HG02763 (cell line): Measurements from ENCODE around the gene ZMYND8.
"Not testable (repeated sequence)": the region's sequence is repeated elsewhere in the genome, so short reads cannot be mapped to it uniquely, and the experiment has no call there.

ENCODE experiments used
- ATAC-seq: cut with Tn5 transposase; IDR thresholded peaks from one replicate; pipeline ENCODE4 v1.9.1; 2021; ENCODE audit warnings: mild to moderate bottlenecking, moderate library complexity; ENCODE audit not compliant: unreplicated experiment

Gene ZMYND8

GRCh38 chr20:47272893-47273590, 83.5 kb downstream of the ZMYND8 start:
- ATAC-seq, result no peak

DNA sequence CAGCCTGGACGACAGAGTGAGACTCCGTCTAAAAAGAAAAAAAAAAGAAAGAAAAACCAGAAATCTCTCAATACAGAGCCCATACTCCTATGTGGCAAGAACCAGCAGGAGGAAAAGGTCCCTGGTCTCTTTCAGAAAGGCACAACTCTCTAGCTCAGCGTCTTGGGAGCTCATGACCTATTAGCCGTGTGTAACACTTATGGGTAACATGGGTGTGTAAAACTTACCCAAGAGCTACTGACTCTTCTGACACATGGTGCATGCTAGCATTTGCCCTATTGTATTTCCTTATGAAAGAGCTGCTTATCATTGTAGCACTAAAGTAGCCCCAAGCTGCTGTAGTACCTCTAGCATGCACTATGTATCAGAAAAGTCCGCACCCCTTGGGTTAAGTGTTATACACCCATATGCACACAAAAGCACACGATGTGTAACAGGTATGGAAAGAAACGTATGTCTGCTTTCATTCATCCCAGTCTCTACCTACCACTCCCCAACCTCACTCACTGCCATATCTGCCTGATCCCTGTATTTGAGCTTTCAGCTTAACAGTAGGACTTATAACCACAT, 85.4 kb downstream of the ZMYND8 start:
- ATAC-seq, result no peak

GRCh38 chr20:47269309-47270165, 87.0 kb downstream of the ZMYND8 start:
- no peak for ATAC-seq

- no peak for ATAC-seq
These were observed 88.9 kb downstream of the ZMYND8 start for GRCh38 chr20:47267621-47268020.

GRCh38 chr20:47266847-47267515, 89.5 kb downstream of the ZMYND8 start:
- ATAC-seq, result no peak

- ATAC-seq, result no peak
These were observed 90.5 kb downstream of the ZMYND8 start for GRCh38 chr20:47265984-47266383.

DNA sequence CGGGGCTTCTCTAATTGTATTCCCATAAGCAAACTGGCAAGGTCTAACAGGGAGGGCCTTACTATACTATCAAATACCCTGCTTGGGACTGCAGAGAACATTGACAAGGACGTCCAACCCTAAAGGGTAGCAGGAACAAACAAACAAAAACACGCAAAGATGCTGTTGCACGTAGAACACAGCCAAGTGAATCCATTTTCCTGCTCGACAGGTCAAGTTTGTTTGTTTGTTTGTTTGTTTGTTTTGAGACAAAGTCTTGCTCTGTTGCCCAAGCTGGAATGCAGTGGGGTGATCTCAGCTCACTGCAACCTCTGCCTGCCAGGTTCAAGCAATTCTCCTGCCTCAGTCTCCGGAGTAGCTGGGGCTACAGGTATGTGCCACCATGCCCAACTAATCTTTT, 91.3 kb downstream of the ZMYND8 start:
- ATAC-seq, result no peak

DNA sequence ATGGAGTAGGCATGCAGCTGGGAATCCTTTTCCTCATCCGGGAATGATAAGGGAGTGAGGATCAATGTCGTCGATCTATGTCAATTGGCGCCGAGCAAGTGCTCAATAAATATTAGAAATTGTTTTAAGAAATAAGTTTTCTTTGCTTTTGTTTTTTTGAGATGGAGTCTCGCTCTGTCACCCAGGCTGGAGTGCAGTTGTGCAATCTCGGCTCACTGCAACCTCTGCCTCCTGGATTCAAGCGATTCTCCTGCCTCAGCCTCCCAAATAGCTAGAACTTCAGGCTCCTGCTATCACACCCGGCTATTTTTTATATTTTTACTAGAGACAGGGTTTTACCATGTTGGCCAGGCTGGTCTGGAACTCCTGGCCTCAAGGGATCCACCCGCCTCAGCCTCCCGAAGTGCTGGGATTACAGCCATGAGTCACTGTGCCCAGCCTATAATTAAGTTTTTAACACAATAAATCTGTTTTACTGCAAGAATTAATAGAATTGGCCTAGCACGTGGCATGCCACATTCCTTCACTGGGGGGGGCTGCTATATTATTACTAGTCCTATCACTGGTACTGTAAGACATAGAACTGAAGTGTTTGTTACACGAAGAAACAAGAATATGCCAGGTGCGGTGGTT, 92.2 kb downstream of the ZMYND8 start:
- not testable (repeated sequence) for ATAC-seq

DNA sequence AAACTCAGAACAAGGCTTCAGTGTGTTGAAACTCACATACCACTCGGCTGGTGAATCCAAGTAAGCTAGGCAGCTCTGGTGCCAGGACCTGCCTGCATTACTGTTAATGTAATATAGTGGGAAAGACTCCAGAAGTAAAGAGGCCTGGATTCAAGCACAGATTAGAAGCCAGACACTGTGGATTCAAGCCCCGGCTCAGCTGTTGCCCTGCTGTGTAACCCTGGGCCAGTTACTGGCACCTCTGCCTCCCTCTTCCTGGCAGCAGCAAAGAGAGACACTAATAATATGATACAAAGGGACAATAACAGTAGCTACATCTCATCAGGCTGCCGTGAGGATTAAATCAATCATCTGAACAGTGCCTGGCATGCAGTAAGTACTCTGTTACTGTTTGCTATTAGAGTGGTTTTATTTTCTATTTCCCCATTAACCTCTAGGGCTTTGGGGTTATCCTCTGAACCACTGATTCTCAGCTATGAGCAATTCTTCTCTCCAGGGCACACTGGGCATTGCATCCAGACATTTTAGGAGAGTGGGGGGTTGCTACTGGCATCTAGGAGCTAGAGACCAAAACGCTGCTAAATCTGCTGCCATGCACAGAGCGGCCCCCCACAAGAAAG, 92.9 kb downstream of the ZMYND8 start:
- ATAC-seq, result no peak

DNA sequence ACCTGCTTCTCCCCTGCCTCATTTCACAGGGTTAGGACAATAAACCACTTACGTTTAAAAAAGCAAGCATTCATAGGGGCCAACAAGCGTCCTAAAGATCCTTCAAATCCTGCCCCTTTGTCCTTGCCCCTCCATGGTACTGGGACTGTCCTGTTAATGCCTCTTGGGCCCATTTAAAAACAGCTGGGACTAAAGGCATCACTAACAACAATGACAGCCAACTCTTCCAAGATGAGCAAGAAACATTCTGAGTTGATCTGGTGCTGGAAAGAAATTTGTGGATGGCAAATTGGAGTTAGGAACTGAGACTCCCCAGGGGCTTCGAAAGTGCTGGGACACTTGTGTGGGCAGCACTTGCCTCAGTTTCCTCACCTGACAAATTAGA, 93.4 kb downstream of the ZMYND8 start:
- ATAC-seq, result no peak

- peak; percentile 36 for ATAC-seq
These were observed 94.0 kb downstream of the ZMYND8 start for GRCh38 chr20:47262365-47263013.

GRCh38 chr20:47262008-47262364, 94.5 kb downstream of the ZMYND8 start:
- no peak for ATAC-seq

DNA sequence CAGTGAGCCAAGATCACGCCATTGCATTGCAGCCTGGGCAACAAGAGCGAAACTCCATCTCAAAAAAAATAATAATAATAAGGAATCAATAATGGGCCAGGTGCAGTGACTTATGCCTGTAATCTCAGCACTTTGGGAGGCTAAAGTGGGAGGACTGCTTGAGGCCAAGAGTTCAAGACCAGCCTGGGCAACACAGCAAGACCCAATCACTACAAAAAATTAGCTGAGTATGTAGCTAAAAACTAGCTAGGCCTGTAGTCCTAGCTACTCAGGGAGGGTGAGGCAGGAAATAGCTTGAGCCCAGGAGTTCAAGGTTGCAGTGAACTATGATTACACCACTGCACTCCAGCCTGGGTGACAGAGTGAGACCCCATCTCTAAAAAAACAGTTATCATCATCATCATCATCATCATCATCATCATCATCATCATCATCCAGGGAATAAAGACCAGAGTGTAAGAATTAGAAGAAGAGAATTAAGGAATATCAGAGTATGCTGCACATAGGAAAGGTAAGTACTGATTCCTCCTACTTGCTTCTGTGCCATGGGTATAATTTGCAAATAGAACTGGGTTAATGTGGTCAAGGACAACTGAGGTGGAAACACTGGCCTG, 95.2 kb downstream of the ZMYND8 start:
- ATAC-seq, result not testable (repeated sequence)

GRCh38 chr20:47260540-47261126, 95.9 kb downstream of the ZMYND8 start:
- ATAC-seq, result not testable (repeated sequence)

- peak; percentile 56 for ATAC-seq
These were observed 97.5 kb downstream of the ZMYND8 start for GRCh38 chr20:47258745-47259695.

GRCh38 chr20:47257771-47258170, 98.7 kb downstream of the ZMYND8 start:
- no peak for ATAC-seq

DNA sequence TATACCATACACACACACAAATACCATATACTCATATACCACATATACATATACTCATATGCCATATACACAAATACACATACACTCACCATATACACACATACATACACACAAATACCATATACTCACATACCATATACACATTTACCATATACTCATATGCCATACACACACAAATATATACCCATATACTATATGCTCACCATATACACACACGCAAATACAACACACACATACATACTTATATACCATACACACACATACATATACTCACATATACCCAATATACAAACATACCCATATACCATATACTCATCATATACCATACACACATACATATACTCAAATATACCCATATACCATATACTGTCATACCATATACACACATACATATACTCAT, 99.2 kb downstream of the ZMYND8 start:
- no peak for ATAC-seq

DNA sequence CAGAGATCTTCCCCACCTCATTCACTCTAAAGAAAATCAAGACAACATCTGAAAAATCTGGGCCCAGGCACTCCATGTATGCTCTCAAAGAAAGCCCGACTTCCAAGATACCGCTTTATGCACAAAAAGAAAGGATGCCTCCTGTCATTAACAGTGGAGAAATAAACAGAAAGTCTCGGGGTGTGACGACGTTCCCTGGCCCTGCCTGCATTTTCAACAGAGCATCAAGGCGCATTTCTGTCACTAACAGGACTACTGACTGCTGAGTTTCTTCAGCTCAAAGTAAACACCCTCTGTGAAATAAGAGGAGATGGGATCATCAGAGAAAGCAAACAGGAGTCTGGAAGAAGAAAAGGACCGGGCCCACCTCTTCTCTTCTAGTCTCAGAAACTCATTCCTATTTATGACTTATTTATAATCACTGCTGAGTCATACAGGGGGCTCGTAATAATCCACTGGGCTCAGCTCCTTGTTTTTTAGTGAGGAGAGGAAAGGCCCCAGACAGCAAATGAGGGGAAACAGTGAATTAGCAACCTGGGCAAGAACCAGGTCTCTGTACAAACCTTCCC, 99.7 kb downstream of the ZMYND8 start:
- no peak for ATAC-seq
